Jurkat, Clone E6-1 (cell line): ENCODE measurements around the gene PACS1.
"Not testable (repeated sequence)": the region's sequence is repeated elsewhere in the genome, so short reads cannot be mapped to it uniquely, and the experiment has no call there.

Experiments
- DNase-seq: peaks from one replicate; pipeline ENCODE4 v3.0.0-alpha.2; 2011; ENCODE audit warnings: low read depth, low spot score
- H3K4me3 ChIP-seq: 2 replicates; pipeline ENCODE4 v1.5.1; 2011; ENCODE audit warnings: mild to moderate bottlenecking, low read length, control low read depth, moderate library complexity

PACS1 gene

DNA sequence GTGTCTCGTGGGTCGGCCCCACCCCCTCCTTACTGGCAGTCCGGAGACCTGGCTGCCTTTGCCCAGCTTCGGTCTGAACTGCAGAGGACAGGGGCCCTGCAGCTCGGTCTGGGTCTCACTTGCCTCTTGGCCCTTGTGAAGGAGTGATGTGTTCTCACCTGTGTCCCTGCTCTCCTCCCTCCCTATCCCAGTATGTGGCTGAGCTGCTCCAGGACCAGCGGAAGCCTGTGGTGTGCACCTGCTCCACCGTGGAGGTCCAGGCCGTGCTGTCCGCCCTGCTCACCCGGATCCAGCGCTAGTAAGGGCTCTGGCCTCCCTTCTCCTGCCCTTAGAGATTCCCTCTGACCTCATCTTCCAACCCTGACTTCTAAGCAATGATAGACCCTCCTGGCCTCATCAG, 162.7 kb downstream of the PACS1 start:
- DNase-seq = no peak
- no peak overlapping the region for H3K4me3 ChIP-seq

- no peak for DNase-seq
- H3K4me3 ChIP-seq = no peak overlapping the region
These were observed 163.2 kb downstream of the PACS1 start for GRCh38 chr11:66233301-66233700.

- no peak for DNase-seq
- H3K4me3 ChIP-seq = no peak overlapping the region
These were observed 165.1 kb downstream of the PACS1 start for GRCh38 chr11:66235141-66235540.

GRCh38 chr11:66237867-66238266, 167.8 kb downstream of the PACS1 start:
- no peak overlapping the region for H3K4me3 ChIP-seq
- no peak for DNase-seq

DNA sequence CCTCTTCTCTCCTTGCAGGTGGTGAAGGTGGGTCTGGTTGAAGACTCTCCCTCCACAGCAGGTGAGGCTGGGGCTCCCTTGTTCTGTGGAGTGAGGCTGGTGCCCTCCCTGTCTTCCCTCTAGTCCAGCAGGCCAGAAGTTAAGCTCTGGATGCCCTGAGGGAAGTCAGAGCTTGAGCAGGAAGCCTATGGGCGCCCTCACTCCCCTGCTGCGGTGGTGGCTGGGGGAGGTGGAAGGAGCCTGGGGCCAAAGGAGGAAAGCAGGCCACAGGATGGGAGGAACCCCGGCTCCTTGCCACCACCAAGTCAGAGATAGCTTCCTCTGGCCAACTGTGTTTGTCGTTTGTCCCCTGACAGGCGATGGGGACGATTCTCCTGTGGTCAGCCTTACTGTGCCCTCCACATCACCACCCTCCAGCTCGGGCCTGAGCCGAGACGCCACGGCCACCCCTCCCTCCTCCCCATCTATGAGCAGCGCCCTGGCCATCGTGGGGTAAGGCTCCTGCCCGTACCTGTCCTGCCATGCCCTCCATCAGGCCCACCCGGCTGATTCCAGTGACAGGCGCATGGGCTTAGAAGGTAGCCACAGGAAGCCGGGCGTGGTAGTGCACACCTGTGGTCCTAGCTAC, 168.8 kb downstream of the PACS1 start:
- H3K4me3 ChIP-seq = no peak overlapping the region
- DNase-seq = no peak

- DNase-seq = no peak
These were observed 169.4 kb downstream of the PACS1 start for GRCh38 chr11:66239511-66239910.

DNA sequence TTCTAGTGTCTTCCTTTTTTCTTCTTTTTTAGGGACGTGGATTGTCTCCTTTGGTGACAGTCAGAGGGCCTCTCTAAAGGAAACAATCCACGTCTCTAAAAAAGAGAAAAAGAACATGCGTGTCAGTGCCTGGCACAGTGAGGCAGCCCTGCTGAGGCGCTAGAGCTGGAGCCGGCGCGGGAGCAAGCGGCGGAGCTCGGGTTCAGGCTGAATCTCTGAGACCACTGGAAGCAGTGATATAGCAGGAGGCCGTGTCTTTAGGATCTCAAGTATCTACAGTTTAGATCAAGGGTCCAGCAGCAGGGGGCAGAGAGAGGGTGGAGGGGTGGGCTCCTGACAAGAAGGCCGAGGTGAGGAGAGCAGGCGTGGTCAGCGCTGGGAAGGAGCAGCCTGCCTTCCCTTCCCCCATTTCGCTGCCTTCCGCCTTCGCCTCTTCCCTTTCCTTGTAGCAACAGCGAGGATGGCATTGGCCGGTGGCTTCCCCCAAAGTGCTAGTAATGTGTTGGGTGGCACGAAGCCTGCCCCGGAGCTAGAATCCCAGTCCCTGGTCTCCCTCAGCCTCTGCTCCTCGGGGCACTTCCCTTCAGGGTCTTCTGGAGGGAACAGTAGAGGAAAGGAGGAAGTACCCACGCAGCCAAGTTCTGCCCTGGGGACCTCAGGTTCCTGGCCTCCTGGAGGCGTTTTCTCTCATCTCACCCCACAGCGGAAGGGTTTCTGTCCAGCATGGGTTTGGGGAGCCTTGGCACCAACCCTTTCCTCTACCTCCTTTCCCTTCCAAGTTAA, 170.1 kb downstream of the PACS1 start:
- no peak for DNase-seq
- no peak overlapping the region for H3K4me3 ChIP-seq

More at GRCh38 chr11:66239511-66239910, 169.4 kb downstream of the PACS1 start:
- H3K4me3 ChIP-seq = no peak overlapping the region

GRCh38 chr11:66240781-66241136, 170.7 kb downstream of the PACS1 start:
- no peak overlapping the region for H3K4me3 ChIP-seq

DNA sequence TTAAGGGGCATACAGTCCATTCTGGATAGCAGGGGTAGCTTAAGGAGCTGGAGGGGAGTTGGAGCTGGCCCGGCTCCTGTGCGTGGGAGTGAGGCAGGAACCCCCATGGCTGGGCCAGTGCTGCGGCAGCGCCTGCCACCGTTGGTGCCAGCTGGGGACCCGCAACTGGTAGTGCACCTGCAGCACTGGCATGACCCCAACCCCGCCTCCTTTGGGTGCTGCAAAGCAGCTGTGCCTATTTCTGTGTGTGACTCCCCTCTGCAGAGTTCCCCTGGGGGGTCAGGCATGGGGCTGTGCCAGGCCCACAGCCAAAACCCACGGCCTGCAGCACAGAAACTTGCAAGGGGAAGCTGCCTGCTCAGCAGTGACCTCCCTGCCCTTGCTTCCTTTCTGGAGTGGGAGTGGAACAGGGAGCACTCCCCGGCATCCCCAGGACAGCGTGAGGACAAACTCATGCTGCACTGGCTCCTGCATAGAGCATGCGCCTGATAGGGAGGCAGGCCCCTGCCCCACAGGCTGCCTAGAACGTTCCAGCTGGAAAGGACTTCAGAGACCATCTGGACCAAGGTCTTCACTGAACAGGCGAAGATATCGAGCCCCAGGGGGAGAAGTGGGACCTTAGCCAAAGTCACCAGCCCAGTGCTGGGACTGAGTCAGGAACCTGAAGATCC, 172.2 kb downstream of the PACS1 start:
- DNase-seq = peak; percentile 79

More at GRCh38 chr11:66240781-66241136, 170.7 kb downstream of the PACS1 start:
- no peak for DNase-seq

GRCh38 chr11:66243782-66244535, 173.9 kb downstream of the PACS1 start:
- H3K4me3 ChIP-seq = no peak overlapping the region
- DNase-seq = peak; percentile 51

More for the DNA sequence above, 172.2 kb downstream of the PACS1 start:
- peak overlapping the region; percentile 15 for H3K4me3 ChIP-seq

DNA sequence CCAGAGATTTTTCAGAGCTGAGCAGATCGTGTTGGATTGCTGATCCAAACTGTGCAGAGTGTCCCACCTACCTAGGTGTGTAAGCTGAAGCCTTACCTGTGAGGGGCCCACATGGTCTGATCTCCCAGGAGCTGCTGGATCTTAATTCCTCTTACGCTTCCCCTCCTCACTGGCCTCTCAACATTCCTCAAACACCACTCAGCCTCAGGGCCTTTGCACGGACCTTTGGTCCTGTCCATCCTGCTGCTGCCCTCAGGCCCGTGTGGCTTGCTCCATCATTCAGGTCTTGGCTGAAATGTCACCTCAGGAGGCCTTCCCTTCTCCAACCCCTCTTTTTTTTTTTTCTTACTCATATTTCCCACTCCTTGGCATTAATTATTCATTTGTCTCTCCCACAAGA, 177.2 kb downstream of the PACS1 start:
- DNase-seq = no peak
- no peak overlapping the region for H3K4me3 ChIP-seq

DNA sequence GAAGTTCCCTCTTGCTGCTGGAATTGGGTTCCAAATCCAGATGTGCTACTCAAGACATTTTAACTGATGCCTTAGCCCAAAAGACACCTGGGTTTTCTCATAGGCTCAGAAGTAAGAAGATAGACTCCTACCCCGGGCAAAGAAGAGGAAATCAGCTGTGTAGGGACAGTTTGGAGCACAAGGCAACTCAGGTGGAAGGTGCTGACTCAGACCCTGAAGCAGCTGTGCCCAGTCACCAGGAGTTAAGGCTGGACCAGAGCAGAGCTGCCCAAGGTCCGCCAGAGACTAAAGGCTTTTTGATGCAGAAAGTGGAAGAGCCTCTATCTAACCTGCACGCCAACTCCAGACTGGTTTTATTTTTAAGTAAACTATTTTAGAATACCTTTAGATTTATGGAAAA, 177.7 kb downstream of the PACS1 start:
- no peak for DNase-seq
- no peak overlapping the region for H3K4me3 ChIP-seq

GRCh38 chr11:66248903-66249302, 178.8 kb downstream of the PACS1 start:
- DNase-seq = no peak
- H3K4me3 ChIP-seq = no peak overlapping the region

DNA sequence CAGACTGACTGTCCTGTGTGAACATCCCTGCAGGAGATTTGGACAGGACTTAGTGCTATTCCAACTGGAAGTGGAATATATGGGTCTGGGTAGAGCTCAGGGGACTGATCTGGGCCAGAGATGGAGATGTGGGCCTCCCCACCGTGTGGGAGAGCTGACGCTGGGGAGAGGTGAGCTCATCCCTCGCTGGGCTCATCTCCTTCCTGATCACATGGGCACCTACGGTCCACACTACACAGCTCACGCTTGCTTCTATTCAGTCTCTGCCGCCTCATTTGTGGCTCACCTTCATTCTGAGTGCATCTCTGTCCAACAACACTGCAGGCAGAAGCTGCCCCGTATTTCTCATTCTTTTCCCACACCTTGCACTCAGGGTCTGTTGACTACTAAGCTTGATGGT, 181.7 kb downstream of the PACS1 start:
- DNase-seq = no peak
- H3K4me3 ChIP-seq = no peak overlapping the region

DNA sequence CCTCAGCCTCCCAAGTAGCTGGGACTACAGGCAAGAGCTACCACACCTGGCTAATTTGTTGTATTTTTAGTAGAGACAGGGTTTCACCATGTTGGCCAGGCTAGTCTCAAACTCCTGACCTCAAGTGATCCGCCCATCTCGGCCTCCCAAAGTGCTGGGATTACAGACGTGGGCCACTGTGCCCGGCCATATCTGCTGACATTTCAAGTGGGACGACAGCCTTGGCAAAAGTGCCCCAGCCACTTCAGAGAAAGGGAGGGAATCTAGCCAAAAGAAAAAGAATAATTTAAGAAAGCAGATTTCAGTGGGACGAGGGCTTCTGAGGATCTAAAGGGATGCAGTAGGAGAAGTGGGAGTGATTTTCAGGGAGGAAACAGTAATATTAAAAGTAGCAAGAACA, 183.0 kb downstream of the PACS1 start:
- not testable (repeated sequence) for DNase-seq, H3K4me3 ChIP-seq

- no peak for DNase-seq
These were observed 188.4 kb downstream of the PACS1 start for GRCh38 chr11:66258473-66258893.

DNA sequence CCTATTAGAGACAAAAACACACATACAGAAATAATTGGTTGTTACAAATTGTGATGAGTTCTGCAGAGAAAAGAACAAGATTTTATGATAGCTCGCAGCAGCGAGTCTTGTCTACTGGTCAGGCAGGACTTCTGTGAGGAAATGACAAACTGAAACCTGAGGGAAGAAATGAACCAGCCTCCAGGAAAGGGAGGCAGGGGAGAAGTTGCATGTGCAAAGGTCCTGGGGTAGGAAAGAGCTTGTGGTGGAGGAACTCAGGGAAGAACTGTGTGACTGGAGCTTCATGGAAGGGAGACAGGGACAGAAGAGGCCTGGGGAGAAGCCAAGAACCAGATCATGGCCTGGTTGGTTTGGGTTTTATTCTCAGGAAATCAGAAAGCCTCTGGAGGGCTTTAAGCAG, 189.2 kb downstream of the PACS1 start:
- no peak for DNase-seq
- H3K4me3 ChIP-seq = no peak overlapping the region

More at GRCh38 chr11:66258473-66258893, 188.4 kb downstream of the PACS1 start:
- H3K4me3 ChIP-seq = peak overlapping the region; percentile 84

GRCh38 chr11:66259956-66260355, 189.9 kb downstream of the PACS1 start:
- DNase-seq = no peak
- no peak overlapping the region for H3K4me3 ChIP-seq

GRCh38 chr11:66261578-66261977, 191.5 kb downstream of the PACS1 start:
- H3K4me3 ChIP-seq = no peak overlapping the region
- no peak for DNase-seq
